ENCODE results near the gene MPST.

GRCh38 chr22:37077802-37078448, 58.4 kb downstream of the MPST start:
- TF ChIP-seq, protein P1, sequence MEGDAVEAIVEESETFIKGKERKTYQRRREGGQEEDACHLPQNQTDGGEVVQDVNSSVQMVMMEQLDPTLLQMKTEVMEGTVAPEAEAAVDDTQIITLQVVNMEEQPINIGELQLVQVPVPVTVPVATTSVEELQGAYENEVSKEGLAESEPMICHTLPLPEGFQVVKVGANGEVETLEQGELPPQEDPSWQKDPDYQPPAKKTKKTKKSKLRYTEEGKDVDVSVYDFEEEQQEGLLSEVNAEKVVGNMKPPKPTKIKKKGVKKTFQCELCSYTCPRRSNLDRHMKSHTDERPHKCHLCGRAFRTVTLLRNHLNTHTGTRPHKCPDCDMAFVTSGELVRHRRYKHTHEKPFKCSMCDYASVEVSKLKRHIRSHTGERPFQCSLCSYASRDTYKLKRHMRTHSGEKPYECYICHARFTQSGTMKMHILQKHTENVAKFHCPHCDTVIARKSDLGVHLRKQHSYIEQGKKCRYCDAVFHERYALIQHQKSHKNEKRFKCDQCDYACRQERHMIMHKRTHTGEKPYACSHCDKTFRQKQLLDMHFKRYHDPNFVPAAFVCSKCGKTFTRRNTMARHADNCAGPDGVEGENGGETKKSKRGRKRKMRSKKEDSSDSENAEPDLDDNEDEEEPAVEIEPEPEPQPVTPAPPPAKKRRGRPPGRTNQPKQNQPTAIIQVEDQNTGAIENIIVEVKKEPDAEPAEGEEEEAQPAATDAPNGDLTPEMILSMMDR (IDR thresholded peaks at IDR 0.05; ENCODE audit: poor library complexity, severe bottlenecking) = peak; percentile 56
- no peak for TF ChIP-seq EZH2 (IDR thresholded peaks at IDR 0.05; ENCODE audit: borderline replicate concordance, insufficient read depth, low read length, poor library complexity, severe bottlenecking)
- TF ChIP-seq SMC3 (conservative IDR thresholded peaks at IDR 0.05; ENCODE audit: poor library complexity) = peak; percentile 41
- no peak for TF ChIP-seq POLR2AphosphoS5 (IDR thresholded peaks at IDR 0.05)
- TF ChIP-seq REST (IDR thresholded peaks at IDR 0.05; ENCODE audit: borderline replicate concordance) = no peak
- no peak for TF ChIP-seq EP300 (conservative IDR thresholded peaks at IDR 0.05; ENCODE audit: poor library complexity, severe bottlenecking)
- peak; percentile 25 for TF ChIP-seq RAD21 (conservative IDR thresholded peaks at IDR 0.05)
- TF ChIP-seq MXI1 (conservative IDR thresholded peaks at IDR 0.05; ENCODE audit: poor library complexity, severe bottlenecking) = no peak
